T-helper 1 cell treated with Interleukin-12 subunit alpha and Interleukin-12 subunit beta and Interleukin-4 antibody, amounts not matched to agents 30 μg/mL and 1 μg/mL, for 36 hours (primary cell): Measurements from ENCODE around the gene ALLC.
"Not testable (repeated sequence)": the region's sequence is repeated elsewhere in the genome, so short reads cannot be mapped to it uniquely, and the experiment has no call there.

Experiments
- H3K27ac Mint-ChIP-seq: one replicate; pipeline ENCODE4 v1.8.0; 2021; ENCODE audit warnings: mild to moderate bottlenecking, mixed read lengths
- H3K27me3 Mint-ChIP-seq: one replicate; pipeline ENCODE4 v1.8.0; 2021; ENCODE audit warnings: low read depth, mixed read lengths
- H3K36me3 Mint-ChIP-seq: one replicate; pipeline ENCODE4 v1.8.0; 2021; ENCODE audit warnings: low read depth, mixed read lengths
- H3K4me1 Mint-ChIP-seq: one replicate; pipeline ENCODE4 v1.8.0; 2021; ENCODE audit warnings: low read depth, mixed read lengths
- H3K4me3 Mint-ChIP-seq: one replicate; pipeline ENCODE4 v1.8.0; 2021; ENCODE audit warnings: mild to moderate bottlenecking, moderate library complexity, mixed read lengths
- H3K9me3 Mint-ChIP-seq: one replicate; pipeline ENCODE4 v1.8.0; 2021; ENCODE audit warnings: mixed read lengths

The ALLC gene

DNA sequence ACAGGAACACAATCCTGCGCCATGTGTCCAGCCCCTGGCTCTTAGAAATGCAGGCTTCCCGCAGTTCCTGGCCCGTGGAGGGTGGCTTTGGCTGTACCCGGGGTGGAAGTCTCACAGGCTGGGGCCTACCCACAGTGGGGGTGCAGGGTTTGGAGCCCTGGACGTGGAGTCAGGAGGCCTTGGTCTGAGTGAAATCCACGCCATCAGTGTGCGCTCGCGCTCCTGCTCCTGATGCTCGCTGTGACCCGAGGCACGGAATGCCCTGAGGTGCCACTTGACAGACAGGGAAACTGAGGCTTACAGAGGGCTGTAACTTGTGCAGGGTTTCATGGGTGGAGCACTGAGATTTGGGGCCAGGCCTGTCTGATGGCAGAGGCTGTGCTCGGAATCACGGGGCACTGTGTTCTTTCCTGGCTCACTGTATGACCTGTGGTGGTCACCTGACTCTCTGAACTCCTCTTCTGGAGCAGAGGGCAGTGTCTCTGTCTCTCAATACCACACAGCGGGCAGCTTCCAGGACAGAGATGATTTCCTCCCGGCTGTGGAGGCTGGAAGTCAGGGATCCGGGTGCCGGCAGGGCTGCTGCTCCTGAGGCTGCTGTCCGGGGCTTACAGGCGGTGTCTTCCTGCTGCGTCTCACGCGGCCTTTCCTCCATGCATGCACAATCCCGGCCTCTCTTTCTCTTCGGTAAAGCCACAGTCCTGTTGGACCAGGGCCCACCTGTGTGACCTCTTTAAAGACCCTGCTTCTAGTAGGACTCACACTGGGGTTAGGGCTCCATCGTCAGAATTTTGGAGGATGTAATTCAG, 25.9 kb upstream of the ALLC start:
- Mint-ChIP-seq H3K4me1 (no peaks in the 10 kb centered on the region), H3K27me3 (no peaks in the 10 kb centered on the region), H3K27ac (no peak overlapping the region), H3K4me3 (no peak overlapping the region), H3K36me3 (no peaks in the 10 kb centered on the region), H3K9me3 (no peaks in the 10 kb centered on the region)

DNA sequence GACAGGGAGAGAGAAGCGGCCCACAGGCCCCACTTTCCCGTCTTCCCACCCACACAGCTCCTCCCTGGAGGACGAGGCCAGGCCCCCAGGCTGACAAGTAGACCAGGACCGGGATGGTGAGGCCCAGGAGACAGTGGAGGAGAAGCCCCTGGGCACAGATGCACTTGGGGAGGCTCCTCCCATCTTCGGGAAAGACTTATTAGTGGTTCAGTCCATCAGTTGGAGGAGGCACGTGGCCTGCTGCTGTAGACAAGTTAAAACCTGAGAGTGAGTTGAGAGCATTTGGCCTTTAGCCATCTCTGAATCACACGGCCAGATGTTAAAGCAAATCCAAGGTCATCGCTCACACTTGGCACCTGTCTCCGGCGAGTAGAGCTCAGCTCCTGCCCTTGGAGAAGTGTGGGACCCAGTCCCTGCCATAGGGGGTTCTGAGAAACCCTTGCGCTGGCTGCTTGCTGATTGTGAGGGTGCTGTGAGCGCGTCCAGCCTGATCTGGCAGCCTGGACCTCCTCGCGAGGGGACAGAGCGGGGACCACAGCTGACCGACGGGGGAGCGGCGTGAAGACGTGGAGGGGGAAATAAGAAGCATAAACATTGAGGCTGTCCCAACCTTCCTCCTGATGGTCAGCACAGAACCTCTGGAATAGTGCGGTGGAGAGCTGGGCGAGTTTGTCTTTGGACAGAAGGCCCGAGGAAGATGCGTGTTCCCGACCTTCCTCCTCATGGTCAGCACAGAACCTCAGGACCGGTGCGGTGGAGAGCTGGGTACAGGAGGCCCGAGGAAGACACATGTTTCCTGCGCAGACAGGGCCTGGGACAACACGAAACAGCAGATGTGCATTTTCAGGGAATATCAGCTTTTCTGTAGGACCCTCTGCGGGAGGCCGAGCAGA, 24.7 kb upstream of the ALLC start:
- no peaks in the 10 kb centered on the region for H3K36me3 Mint-ChIP-seq

DNA sequence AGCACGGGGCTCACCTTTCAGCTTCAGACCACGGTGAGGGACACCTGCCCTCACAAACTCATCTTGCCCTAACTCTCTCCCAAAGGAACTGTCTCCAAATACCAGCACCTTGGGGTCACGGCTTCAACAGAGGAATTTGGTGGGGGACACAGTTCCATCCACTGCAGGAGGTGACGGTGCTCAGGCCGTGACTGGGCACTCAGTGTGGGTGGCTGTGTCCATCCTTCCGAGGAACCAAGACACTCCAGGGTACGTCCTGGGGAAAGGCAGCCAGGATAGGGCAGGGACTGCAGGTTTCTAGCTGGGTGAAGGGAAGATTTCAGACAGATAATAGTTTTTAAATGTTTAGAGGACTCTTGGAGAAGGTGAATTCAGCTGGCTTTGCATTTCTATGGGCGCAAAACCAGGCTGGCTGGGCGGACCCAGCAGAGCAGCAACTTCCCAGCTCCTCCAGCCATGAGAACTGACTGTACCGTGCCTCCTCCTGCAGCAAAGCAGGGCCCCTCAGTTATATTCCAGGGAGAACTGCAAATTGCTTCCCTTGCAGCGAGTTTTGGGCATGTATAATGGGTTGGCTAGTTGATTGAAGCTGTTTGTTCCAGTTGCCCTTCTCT, 23.9 kb upstream of the ALLC start:
- H3K4me3 Mint-ChIP-seq: no peak overlapping the region
- H3K4me1 Mint-ChIP-seq: no peaks in the 10 kb centered on the region
- H3K27me3 Mint-ChIP-seq: no peaks in the 10 kb centered on the region
- H3K36me3 Mint-ChIP-seq: no peaks in the 10 kb centered on the region
- H3K9me3 Mint-ChIP-seq: no peaks in the 10 kb centered on the region
- H3K27ac Mint-ChIP-seq: no peak overlapping the region

More for the DNA sequence above, 24.7 kb upstream of the ALLC start:
- no peaks in the 10 kb centered on the region for H3K27me3 Mint-ChIP-seq
- no peaks in the 10 kb centered on the region for H3K4me1 Mint-ChIP-seq
- no peak overlapping the region for H3K4me3 Mint-ChIP-seq
- H3K27ac Mint-ChIP-seq: no peak overlapping the region
- H3K9me3 Mint-ChIP-seq: no peaks in the 10 kb centered on the region

DNA sequence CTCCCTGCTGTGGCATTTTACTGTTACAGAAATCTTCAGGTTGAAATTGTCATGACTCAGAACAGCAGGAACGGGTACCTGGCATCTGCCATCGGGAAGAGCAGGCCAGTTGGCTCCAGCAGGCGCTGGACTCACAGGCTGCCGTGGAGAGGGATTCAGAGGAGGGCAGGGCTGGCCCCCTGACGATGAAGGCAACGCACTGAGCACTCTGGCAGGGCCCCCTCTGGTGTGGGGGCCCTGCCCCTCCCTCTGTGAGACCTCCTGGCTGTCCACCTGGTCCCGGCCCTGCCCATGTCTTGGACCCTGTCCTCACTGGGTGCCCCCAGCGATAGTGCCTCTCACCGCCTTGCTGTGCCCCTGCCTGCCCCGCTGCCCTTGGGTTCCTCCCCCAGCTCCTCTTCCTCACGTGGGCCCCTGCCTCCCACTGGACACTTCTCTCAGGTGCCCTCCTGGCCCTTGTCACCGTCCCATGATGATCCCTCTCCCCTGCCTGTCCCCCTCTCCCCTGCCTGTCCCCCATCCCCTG, 23.3 kb upstream of the ALLC start:
- H3K4me1 Mint-ChIP-seq: no peaks in the 10 kb centered on the region
- H3K27me3 Mint-ChIP-seq: no peaks in the 10 kb centered on the region
- H3K9me3 Mint-ChIP-seq: no peaks in the 10 kb centered on the region
- H3K27ac Mint-ChIP-seq: no peak overlapping the region
- no peaks in the 10 kb centered on the region for H3K36me3 Mint-ChIP-seq
- H3K4me3 Mint-ChIP-seq: no peak overlapping the region

DNA sequence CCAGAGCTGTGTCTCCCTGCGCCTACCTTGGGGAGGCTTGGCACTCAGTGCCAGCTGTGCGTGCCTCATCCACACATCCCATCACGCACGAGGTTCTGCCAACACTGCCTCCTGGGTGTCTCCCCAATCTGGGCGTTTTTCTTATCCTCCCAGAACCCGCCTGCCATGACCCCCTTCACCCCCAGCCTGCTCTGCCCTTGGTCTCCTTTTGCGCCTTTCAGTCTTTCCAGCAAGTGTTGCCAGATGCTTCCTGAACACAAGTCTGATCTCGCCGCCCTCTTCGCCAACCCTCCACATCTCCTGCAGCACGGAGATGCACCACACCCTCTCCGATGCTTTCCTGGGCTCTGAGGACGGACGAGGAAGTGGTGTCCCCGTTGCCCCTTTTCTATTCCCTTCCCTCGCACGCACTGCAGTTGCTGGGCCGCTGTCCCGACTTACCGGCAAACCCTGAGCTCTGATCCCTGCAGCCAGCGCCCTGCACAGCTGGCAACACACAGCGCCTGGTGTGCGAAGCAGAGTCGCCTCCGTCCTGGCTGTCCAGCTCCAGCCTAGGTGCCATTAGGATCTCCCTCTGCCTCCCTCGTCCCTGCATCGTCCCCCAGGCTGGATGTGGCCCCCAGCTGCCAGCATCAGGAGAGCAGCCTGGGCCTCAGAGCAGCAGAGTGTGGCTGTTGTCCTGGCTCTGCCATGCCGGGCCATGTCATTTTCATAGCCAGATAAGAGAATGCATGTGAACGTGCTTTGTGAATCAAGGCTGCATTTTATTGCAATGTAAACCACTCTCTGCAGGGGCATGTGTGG, 22.6 kb upstream of the ALLC start:
- H3K27ac Mint-ChIP-seq: no peak overlapping the region
- no peaks in the 10 kb centered on the region for H3K36me3 Mint-ChIP-seq
- H3K27me3 Mint-ChIP-seq: no peaks in the 10 kb centered on the region
- H3K4me3 Mint-ChIP-seq: no peak overlapping the region
- H3K4me1 Mint-ChIP-seq: no peaks in the 10 kb centered on the region
- no peaks in the 10 kb centered on the region for H3K9me3 Mint-ChIP-seq

DNA sequence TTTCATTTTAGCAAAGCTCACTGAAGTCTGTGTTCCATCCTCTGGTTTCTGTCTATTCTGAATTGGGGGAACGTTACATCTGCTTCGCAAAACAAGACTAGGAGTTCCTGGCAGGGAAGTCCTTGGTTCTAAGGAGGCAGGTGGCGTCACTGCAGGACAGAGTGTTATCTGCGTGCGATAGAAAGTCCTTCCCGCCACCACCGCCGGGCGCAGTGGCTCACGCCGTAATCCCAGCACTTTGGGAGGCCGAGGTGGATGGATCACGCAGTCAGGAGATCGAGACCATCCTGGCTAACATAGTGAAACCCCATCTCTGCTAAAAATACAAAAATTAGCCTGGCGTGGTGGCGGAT, 22.0 kb upstream of the ALLC start:
- H3K27ac Mint-ChIP-seq, H3K36me3 Mint-ChIP-seq, H3K27me3 Mint-ChIP-seq, H3K4me1 Mint-ChIP-seq, H3K4me3 Mint-ChIP-seq, H3K9me3 Mint-ChIP-seq: not testable (repeated sequence)

DNA sequence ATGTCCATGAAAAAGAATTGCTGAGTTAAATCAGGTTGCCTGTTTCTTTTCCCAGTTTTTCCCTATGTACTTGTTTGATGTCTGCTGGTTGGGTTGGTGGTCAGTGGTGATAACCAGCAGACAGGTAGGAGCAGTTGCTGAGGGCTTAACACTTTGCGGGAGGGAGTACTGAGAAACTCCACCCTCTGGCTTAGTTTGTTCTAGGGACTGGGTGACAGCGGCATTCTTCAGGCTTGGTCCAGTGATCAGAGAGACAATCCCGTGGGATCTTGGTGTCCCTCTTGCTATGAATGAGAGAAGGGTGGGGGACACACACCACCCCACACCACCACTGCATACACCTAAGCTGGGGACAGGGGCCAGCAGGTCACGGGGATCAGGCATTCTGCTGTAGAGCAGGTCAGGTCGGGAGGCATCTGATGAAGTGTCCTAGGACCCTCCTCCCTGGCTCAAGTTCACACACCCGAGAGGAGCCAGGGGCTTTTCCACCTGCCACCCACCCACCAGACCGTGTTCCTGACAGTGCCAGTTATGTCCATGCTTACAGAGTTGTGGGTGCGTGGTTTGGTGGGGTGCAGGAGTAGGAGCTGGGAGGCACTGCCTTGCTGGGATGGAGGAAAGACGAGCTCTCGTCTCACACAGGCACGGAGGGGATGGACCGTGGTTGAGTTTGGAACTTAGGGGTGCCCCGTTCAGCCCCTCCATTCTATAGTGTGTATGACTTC, 21.3 kb upstream of the ALLC start:
- H3K27ac Mint-ChIP-seq: no peak overlapping the region
- H3K9me3 Mint-ChIP-seq: no peaks in the 10 kb centered on the region
- no peaks in the 10 kb centered on the region for H3K4me1 Mint-ChIP-seq
- H3K4me3 Mint-ChIP-seq: no peak overlapping the region
- no peaks in the 10 kb centered on the region for H3K27me3 Mint-ChIP-seq
- no peaks in the 10 kb centered on the region for H3K36me3 Mint-ChIP-seq

DNA sequence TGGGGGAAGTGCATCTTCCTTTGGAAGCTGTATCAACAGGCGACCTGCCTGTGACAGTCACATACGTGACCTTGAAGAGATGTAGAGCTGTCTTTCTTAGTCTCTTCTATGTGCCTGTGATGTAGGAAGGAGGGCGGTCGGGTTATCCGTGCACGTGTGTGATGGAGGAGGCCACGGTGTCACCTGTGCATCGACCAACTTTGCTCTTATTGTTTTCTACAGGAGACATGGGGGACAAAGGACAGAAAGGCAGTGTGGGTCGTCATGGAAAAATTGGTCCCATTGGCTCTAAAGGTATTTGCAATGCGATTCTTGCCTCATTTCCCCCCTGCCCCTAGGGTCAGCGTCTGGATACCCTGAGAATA, 20.7 kb upstream of the ALLC start:
- H3K4me3 Mint-ChIP-seq: no peak overlapping the region
- no peaks in the 10 kb centered on the region for H3K36me3 Mint-ChIP-seq
- H3K9me3 Mint-ChIP-seq: no peaks in the 10 kb centered on the region
- no peak overlapping the region for H3K27ac Mint-ChIP-seq
- no peaks in the 10 kb centered on the region for H3K4me1 Mint-ChIP-seq
- H3K27me3 Mint-ChIP-seq: no peaks in the 10 kb centered on the region

DNA sequence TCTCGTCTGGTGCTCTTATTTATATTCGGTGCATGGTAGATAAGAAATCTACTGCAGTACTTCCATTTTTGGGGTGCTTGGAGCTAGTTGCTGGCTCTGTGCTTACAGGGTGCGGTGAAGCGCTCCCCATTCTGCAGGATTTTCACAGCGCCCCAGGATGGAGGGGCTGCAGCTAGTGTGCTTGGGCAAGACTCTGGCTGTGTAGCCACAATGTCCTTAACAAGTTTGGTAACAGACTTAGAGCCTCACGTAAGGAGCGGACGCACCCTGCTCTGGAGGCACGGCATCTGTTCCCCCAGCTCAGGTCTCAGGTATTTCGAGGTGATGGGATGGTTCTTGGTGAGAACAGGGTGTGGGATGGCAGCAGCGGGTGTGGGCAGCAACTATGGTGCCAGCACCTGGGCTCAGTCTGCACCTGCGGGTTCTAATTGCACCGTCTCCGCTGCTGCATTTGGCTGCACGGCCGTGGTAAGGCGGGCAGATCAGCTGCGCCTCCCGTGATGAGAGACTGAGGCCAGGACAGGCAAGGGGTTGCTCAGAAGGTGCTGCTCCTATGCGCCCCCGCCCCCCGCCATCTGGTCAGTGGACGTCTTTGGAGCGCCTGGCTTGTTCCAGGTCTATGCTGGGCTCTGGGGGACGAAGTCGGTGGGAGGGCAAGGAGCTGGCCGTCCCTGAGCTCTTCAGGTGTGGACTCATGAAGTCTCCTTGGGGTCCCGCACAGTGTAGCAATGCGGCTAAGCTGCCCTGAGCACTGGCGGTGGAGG, 20.1 kb upstream of the ALLC start:
- Mint-ChIP-seq H3K4me1 (no peaks in the 10 kb centered on the region), H3K9me3 (no peaks in the 10 kb centered on the region), H3K36me3 (no peaks in the 10 kb centered on the region), H3K27me3 (no peaks in the 10 kb centered on the region), H3K27ac (no peak overlapping the region), H3K4me3 (no peak overlapping the region)

DNA sequence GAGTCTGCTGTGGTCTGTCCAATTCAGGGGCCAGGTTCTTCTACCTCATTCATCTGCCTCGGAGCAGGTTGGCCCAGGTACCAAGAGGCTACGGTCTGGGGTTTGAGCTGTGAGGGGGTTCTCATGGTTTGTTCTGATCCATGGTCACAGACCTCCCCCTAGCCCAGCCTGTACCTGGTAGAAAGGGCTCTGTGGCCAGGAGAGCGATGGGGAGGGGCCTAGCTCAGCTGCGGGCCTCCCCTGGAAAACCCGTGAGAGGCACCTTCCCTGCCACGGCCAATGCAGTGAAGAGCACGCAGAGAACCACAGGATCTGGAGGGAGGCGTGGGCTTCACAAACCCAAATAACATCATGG, 19.6 kb upstream of the ALLC start:
- Mint-ChIP-seq H3K4me1 (no peaks in the 10 kb centered on the region), H3K9me3 (no peaks in the 10 kb centered on the region), H3K36me3 (no peaks in the 10 kb centered on the region), H3K27ac (no peak overlapping the region), H3K27me3 (no peaks in the 10 kb centered on the region), H3K4me3 (no peak overlapping the region)

DNA sequence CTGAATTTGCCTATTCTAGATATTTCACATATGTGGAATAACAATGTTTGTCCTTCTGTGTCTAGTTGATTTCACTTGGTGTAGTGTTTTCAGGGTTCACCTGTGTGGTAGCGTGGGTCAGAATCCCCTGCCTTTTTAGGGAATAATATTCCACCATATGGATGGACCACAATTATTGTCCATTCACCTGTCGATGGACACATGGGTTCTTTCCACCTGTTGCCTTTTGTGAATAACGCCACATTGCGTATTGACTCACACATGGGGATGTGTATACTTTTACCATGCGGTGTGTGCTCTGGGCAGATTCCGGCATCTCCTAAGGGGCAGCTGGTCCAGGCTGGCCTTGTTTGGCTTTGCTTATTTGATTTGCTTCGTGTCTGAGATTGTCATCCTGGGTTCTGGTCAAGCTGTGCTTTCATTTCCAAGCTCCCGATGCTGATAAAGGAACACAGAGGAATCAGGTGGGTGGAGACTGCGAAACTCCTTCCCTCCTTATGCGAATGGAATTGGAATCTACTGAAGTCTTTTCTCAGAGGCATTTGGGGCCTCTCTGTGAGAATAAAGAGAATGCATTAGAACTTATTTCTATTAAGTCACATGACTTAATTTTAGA, 18.9 kb upstream of the ALLC start:
- H3K36me3 Mint-ChIP-seq: no peaks in the 10 kb centered on the region
- no peaks in the 10 kb centered on the region for H3K9me3 Mint-ChIP-seq
- H3K4me1 Mint-ChIP-seq: no peaks in the 10 kb centered on the region
- no peaks in the 10 kb centered on the region for H3K27me3 Mint-ChIP-seq
- H3K27ac Mint-ChIP-seq: no peak overlapping the region
- H3K4me3 Mint-ChIP-seq: no peak overlapping the region

DNA sequence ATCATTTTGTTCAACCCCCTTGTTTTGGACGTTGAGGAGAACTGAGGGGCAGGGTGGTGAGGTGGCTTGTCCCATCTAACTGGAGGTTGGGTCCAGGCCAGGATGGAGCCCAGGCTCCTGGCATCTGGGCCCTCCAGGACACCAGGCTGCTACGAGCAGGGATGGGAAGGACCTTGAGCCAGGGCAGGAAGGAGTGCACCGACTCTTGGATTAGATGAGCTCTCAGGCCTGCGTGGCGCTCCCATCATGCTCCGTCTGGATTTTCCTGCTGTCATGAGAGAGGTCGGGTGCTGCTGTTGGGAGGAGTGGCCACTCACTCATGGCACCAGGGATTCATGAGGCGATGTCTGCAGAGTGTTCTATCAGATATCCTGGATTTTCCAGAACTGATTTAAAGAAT, 18.3 kb upstream of the ALLC start:
- Mint-ChIP-seq H3K4me3 (no peak overlapping the region), H3K36me3 (no peaks in the 10 kb centered on the region), H3K4me1 (no peaks in the 10 kb centered on the region), H3K9me3 (no peaks in the 10 kb centered on the region), H3K27ac (no peak overlapping the region), H3K27me3 (no peaks in the 10 kb centered on the region)

DNA sequence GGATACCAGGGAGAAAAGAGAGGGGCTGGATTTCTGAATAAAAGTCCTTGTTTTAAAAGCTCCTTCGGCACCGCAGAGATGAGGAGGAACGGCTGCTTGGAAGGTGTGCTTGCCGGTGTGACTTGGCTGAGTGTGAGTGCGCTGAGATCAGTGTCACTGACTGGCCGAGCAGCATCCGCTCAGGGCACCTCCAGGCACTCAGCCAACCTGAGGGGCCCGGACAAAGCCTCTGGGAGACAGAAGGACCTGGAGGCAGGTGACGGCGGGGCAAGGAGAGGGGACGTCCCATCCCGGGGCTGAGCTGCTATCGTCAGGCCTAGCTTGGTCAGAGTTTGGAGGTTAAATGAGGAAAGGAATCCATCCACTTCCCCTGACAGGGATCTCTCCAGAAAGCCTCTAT, 16.8 kb upstream of the ALLC start:
- Mint-ChIP-seq H3K27ac (no peak overlapping the region), H3K4me3 (no peak overlapping the region), H3K27me3 (no peaks in the 10 kb centered on the region), H3K4me1 (no peaks in the 10 kb centered on the region), H3K36me3 (no peaks in the 10 kb centered on the region), H3K9me3 (no peaks in the 10 kb centered on the region)
